ENCODE results near the gene ZSCAN25. TPM values are rescaled to one million over a fixed set of nuclear protein-coding genes. Genes with fewer than 3 reads are reported as not detected.
A peak's percentile ranks its signal among the peaks of the same experiment; 100 is the strongest.

The ZSCAN25 gene
- total RNA-seq, 1 donor from 2014 or later = 31.2 TPM

DNA sequence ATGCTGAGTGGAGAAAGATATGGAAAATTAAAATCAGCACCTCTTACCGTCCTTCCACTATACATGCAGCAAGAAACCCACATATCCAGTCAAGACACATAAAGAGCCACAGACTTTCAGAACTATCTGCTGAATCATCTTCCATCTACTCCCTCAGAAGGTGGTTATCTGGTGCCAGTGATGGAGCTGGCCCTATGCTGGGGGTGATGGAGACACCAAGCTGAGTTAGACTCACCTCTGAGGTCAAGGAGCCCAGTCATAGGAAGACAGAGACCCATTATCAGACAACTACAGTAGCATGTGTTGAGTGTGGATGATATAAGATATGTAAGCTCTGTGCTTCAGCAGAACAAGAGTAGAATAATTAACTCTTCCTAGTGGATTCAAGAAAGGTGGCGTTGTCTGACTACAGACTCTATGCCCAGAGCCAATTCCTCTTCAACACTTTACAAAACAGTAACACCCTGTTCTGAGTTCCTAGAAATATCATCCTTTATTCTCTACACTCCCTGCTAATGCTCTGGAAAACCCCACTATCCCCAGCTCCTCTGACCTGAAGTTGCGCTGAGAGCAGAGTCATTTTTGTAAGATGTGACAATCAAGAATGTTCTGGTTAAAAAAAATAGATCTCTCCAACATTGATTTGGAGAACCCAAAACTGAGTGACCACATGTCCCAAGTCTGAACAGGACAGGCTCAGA, 48.7 kb downstream of the ZSCAN25 start:
- no peaks in the 10 kb centered on the region for H3K9me3 Mint-ChIP-seq
- H3K27ac Mint-ChIP-seq = no peak overlapping the region
- H3K4me1 Mint-ChIP-seq (ENCODE audit: low read depth) = no peaks in the 10 kb centered on the region
- intact Hi-C loops (cut with micrococcal nuclease) = no loop called here
- no peak overlapping the region for H3K4me3 Mint-ChIP-seq (ENCODE audit: low read depth)
- H3K27me3 Mint-ChIP-seq (ENCODE audit: low read depth) = no peaks in the 10 kb centered on the region
- H3K36me3 Mint-ChIP-seq (ENCODE audit: low read depth) = peaks cover 37% of the 10 kb centered on the region
- no peak for DNase-seq (ENCODE audit: low spot score)

DNA sequence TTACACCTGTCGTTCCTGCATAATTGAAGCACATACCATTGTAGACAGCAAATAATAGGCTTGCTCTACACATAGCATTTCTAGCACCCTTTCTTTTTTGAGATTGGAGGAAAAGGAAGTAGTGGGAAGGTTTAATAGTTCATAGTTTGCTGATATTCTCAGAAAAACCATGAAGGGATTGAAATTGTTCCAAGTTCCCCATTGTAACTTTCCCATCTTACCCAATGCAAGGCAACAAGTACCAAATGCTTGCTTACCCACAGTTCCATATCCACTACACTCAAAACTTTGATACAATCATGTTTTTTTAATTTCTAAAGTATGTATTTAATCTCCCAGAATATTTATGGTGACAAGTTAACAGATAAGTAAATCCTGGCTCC, 49.3 kb downstream of the ZSCAN25 start:
- no peak overlapping the region for H3K27ac Mint-ChIP-seq
- intact Hi-C loops (cut with micrococcal nuclease) = no loop called here
- no peak for DNase-seq (ENCODE audit: low spot score)
- no peaks in the 10 kb centered on the region for H3K9me3 Mint-ChIP-seq
- H3K4me1 Mint-ChIP-seq (ENCODE audit: low read depth) = no peaks in the 10 kb centered on the region
- no peaks in the 10 kb centered on the region for H3K27me3 Mint-ChIP-seq (ENCODE audit: low read depth)
- H3K36me3 Mint-ChIP-seq (ENCODE audit: low read depth) = peaks cover 31% of the 10 kb centered on the region
- no peak overlapping the region for H3K4me3 Mint-ChIP-seq (ENCODE audit: low read depth)

DNA sequence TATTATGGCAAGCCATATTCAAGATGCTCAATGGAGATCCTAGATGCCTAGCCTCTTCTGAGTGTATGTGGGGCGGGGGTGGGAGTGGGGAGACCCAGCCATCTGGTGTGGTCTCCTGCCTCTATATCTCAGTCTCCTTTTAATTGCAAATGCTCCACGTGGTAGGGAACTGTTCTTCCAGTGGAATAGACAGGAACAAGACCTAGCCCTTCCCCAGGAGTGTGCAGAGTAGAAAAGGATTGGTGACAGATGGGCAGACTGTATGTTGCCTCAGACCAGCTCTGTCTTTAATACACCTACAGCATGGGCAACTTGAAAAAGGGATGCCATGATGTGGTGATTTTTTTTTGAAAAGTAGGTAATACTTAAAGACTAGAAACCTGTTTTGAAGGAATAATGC, 50.4 kb downstream of the ZSCAN25 start:
- Mint-ChIP-seq H3K9me3 (no peaks in the 10 kb centered on the region), H3K4me3 (ENCODE audit: low read depth) (no peak overlapping the region), H3K27ac (no peak overlapping the region), H3K27me3 (ENCODE audit: low read depth) (no peaks in the 10 kb centered on the region), H3K36me3 (ENCODE audit: low read depth) (peaks cover 27% of the 10 kb centered on the region), H3K4me1 (ENCODE audit: low read depth) (no peaks in the 10 kb centered on the region)
- intact Hi-C loops (cut with micrococcal nuclease) = no loop called here
- no peak for DNase-seq (ENCODE audit: low spot score)

DNA sequence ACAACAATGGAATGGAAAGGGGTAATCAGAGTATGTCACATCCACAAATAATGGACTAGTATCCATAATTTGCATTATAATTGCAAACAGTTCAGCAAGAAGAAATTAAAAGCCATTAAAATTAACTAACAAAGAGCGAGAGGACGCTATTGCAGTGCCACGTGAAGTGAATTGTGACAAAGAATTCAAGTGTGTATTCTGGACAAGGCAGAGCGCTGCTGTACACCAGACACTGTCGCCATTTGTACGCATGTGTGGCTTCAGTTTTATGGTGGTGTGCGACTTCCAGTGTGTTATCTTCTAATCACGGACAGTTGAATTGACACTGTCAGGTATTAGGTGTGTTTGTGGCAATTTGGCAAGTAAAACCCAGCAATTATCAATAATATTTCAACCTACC, 51.8 kb downstream of the ZSCAN25 start:
- Mint-ChIP-seq H3K27me3 (ENCODE audit: low read depth) (no peaks in the 10 kb centered on the region), H3K4me3 (ENCODE audit: low read depth) (no peak overlapping the region), H3K27ac (no peak overlapping the region), H3K9me3 (no peaks in the 10 kb centered on the region), H3K36me3 (ENCODE audit: low read depth) (peaks cover 16% of the 10 kb centered on the region), H3K4me1 (ENCODE audit: low read depth) (no peaks in the 10 kb centered on the region)
- no peak for DNase-seq (ENCODE audit: low spot score)
- intact Hi-C loops (cut with micrococcal nuclease) = no loop called here

DNA sequence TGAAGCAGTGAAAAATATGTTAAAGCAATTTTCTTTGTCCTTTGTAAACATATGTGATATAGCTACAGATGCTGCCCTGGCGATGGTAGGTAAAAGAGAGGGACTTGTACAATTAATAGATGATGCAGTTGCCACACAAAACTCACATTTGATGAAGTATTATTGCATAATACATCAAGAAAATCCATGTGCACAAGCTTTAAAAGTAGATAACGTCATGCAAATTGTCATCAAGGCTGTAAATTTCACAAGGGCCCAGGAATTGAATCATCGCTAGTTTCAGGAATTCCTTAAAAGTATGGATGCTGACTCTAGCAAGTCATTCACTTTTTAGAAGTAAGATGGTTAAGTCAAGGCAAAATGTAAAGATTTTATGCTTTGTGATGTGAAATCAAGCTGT, 53.0 kb downstream of the ZSCAN25 start:
- peaks cover 7% of the 10 kb centered on the region for H3K36me3 Mint-ChIP-seq (ENCODE audit: low read depth)
- no peak for DNase-seq (ENCODE audit: low spot score)
- H3K4me1 Mint-ChIP-seq (ENCODE audit: low read depth) = peaks cover 5% of the 10 kb centered on the region
- intact Hi-C loops (cut with micrococcal nuclease) = no loop called here
- no peak overlapping the region for H3K4me3 Mint-ChIP-seq (ENCODE audit: low read depth)
- no peaks in the 10 kb centered on the region for H3K27me3 Mint-ChIP-seq (ENCODE audit: low read depth)
- H3K9me3 Mint-ChIP-seq = no peaks in the 10 kb centered on the region
- H3K27ac Mint-ChIP-seq = no peak overlapping the region

DNA sequence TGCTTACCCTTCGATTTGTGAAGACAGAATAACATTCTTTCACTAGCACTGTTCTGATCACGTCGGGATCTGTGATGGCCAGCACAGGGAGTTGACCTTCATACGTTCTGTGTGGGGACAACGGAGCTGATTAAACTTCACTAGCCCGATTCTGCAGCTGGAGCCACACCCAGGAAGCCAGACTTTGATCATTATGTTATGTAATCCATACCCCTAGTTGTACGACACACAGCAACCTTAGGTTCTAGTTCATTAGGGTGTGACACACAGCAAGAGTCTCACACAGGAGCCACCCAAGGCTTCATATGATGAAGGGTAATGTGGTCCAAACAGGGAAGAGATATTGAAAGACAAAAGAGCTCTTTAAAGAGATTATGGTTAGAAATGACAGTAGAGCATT, 55.8 kb downstream of the ZSCAN25 start:
- DNase-seq (ENCODE audit: low spot score) = no peak
- Mint-ChIP-seq H3K4me3 (ENCODE audit: low read depth) (no peak overlapping the region), H3K4me1 (ENCODE audit: low read depth) (peaks cover 12% of the 10 kb centered on the region), H3K27ac (no peak overlapping the region), H3K36me3 (ENCODE audit: low read depth) (peaks cover 2% of the 10 kb centered on the region), H3K9me3 (no peaks in the 10 kb centered on the region), H3K27me3 (ENCODE audit: low read depth) (no peaks in the 10 kb centered on the region)
- intact Hi-C loops (cut with micrococcal nuclease) = no loop called here

DNA sequence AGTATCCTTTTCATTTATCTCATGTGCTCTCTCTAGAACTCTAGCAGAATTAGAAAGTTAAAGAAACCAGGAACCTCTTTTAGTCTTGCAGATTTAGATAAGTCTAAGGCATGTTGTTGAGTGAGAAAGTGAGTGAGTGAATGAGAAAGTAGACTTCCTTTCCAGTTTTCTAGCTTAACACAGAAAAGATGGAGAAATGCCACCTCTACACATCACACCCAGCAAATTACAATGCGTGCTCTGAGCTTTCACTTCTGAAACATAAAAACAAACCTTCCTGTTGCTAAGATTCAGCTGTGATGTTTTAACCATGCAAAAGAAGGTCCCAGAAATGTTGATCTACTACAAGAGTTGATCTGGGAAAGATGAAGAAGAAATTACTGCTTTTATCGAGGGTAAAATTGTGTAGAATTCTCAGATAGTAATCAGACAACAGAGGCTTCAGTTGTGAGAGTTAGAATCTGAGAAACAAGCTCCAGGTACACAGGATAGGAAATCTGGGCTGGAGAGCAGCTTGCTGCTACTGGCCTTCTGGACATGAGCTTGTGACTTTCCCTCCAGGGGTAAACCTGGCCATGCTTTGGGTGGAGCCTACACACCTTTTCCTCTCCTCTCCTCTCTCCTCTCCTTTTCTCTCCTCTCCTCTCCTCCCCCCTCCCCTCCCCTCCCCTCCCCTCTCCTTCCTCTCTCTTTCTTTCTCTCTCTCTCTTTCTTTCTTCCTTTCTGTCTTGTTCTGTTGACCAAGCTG, 58.4 kb downstream of the ZSCAN25 start:
- Mint-ChIP-seq H3K36me3 (ENCODE audit: low read depth) (no peaks in the 10 kb centered on the region), H3K4me3 (ENCODE audit: low read depth) (peak overlapping the region; percentile 15), H3K4me1 (ENCODE audit: low read depth) (peaks cover 14% of the 10 kb centered on the region), H3K27ac (peak overlapping the region; percentile 81), H3K27me3 (ENCODE audit: low read depth) (no peaks in the 10 kb centered on the region), H3K9me3 (no peaks in the 10 kb centered on the region)
- DNase-seq (ENCODE audit: low spot score) = no peak
- intact Hi-C loops (cut with micrococcal nuclease) = no loop called here

DNA sequence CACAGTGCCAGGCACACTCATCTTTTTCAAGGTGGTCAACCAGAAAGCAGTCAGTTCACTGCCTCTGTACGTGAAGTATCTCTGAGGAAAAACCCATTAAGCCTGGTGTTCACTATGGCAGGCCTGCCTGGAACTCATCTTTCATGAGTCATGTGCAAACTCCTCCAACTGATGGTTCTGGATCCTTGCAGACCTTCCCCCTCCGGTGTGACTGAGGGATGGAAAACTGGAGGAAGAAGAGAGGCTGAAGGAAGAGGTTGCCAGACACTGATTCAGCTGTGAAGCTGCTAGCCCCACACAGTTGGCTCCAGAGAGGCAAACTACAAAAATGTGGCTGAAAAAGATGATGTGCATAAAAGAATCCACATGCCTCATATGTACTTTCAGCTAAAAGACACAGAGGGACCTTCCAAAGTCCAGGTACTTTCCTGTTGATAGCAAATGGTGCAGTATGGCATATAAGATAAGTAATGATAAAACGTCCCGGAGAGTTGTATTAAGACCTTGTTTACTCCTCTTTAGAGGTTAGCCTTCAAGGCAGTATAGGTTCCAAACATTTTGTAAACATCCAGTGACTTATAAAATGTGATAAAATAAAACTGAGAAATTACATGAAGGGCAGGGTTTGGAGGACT, 60.4 kb downstream of the ZSCAN25 start:
- H3K27ac Mint-ChIP-seq = no peak overlapping the region

DNA sequence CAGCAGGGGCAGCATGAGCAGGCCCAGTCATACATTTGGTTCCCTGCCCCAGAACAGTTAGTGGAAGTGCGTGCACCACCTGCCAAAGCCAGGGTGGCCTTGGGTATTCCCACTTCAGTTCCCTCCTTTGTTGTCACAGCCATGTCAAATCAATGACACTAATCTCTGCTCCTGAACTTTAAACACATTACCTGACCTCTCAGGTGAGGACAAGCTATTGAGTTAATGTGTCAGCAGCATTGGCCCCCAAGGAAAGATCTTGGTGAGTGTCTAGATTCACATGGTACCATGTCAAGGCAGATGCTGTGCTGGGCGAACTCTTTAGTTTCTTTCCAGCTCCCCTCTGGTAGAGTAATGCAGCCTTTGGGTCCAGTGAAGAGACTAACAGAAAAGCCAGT, 60.9 kb downstream of the ZSCAN25 start:
- intact Hi-C loops (cut with micrococcal nuclease) = no loop called here

More for the DNA sequence above, 60.4 kb downstream of the ZSCAN25 start:
- Mint-ChIP-seq H3K9me3 (peaks cover under 1% of the 10 kb centered on the region), H3K36me3 (ENCODE audit: low read depth) (peaks cover 1% of the 10 kb centered on the region), H3K4me1 (ENCODE audit: low read depth) (peaks cover 14% of the 10 kb centered on the region), H3K4me3 (ENCODE audit: low read depth) (no peak overlapping the region), H3K27me3 (ENCODE audit: low read depth) (no peaks in the 10 kb centered on the region)
- intact Hi-C loops (cut with micrococcal nuclease) = no loop called here
- DNase-seq (ENCODE audit: low spot score) = no peak

DNA sequence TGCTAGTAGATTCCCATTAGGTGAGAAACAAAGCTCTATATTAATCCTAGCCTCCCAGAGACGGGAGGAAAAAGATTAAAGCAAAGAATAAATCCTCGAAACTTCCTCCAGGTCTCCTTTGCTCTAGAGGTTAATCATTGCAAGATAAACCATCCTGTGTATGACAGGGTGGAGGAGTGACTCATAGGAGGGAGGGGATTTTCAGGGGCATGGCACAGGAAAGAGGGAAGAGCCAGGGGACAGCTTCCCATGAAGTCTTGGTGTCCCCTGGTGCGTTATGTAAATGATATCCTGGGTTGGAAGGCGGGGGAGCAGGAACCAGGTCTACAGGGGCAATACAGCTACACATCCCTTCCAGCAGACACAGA, 62.3 kb downstream of the ZSCAN25 start:
- Mint-ChIP-seq H3K4me3 (ENCODE audit: low read depth) (no peak overlapping the region), H3K36me3 (ENCODE audit: low read depth) (peaks cover 5% of the 10 kb centered on the region), H3K9me3 (peaks cover 8% of the 10 kb centered on the region), H3K27ac (no peak overlapping the region), H3K27me3 (ENCODE audit: low read depth) (no peaks in the 10 kb centered on the region), H3K4me1 (ENCODE audit: low read depth) (peaks cover 14% of the 10 kb centered on the region)
- intact Hi-C loops (cut with micrococcal nuclease) = no loop called here
- DNase-seq (ENCODE audit: low spot score) = no peak

More for the DNA sequence above, 60.9 kb downstream of the ZSCAN25 start:
- peaks cover 14% of the 10 kb centered on the region for H3K4me1 Mint-ChIP-seq (ENCODE audit: low read depth)
- H3K36me3 Mint-ChIP-seq (ENCODE audit: low read depth) = peaks cover 5% of the 10 kb centered on the region
- H3K4me3 Mint-ChIP-seq (ENCODE audit: low read depth) = no peak overlapping the region
- no peak overlapping the region for H3K27ac Mint-ChIP-seq
- DNase-seq (ENCODE audit: low spot score) = no peak
- peaks cover 6% of the 10 kb centered on the region for H3K9me3 Mint-ChIP-seq
- H3K27me3 Mint-ChIP-seq (ENCODE audit: low read depth) = no peaks in the 10 kb centered on the region

DNA sequence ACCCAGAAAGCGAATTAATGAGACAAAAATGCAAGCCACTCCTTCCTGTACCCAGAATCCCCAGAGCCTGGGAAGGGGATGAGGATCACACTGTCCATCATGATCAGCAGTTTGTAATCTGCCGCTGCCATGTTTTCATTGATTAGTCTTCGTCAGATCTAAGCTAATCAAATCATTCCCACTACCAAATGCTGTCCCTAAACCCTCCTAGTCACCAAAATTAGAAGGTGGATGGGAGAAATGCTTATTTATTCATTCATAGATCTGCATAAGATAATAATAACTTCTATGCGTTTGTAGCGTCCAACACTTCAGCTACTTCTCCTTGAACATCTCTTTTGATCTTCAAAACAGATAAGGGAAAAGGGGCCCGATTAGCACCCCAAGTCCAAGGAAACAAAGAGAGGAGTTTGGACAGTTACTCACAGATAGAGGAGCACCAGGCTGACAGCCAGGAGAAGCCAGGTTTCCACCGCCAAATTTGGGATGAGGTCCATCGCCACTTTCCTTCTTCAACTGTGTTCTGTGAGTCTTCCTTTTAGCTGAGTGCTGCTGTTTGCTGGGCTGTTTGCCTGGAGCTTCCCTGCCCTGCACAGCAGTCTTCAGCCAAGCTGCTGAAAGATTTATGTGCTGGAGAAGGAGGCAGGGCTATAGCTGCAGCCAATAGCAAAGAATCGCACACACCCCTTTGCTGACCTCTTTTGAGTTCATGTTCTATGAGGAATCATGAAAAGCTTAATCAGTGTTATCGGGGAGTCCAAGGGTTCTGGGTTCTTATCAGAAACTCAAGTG, 62.9 kb downstream of the ZSCAN25 start, which contains the start of gene CYP3A5:
Gene CYP3A5 (minus strand): TSS at position 597 of the 792 bp plus-strand sequence. CDS start 100 bp downstream, at position 497.
- peaks cover 11% of the 10 kb centered on the region for H3K4me1 Mint-ChIP-seq (ENCODE audit: low read depth)
- intact Hi-C loops (cut with micrococcal nuclease) = no loop called here
- H3K27me3 Mint-ChIP-seq (ENCODE audit: low read depth) = no peaks in the 10 kb centered on the region
- H3K9me3 Mint-ChIP-seq = peaks cover 8% of the 10 kb centered on the region
- no peak for DNase-seq (ENCODE audit: low spot score)
- H3K27ac Mint-ChIP-seq = no peak within 1 kb of the TSS
- H3K36me3 Mint-ChIP-seq (ENCODE audit: low read depth) = peaks cover 5% of the 10 kb centered on the region
- no peak within 1 kb of the TSS for H3K4me3 Mint-ChIP-seq (ENCODE audit: low read depth)
